ENCODE data around the gene SDC3.

The SDC3 gene

GRCh38 chr1:30895944-30896660 is 12.5 kb downstream of the SDC3 start:
- DNase-seq (ENCODE audit: low spot score), result no peak
- in situ Hi-C loops (cut with MboI; ENCODE audit: low sequenced_read_pairs, unreplicated experiment), result no loop called here
- TF ChIP-seq, protein P1, sequence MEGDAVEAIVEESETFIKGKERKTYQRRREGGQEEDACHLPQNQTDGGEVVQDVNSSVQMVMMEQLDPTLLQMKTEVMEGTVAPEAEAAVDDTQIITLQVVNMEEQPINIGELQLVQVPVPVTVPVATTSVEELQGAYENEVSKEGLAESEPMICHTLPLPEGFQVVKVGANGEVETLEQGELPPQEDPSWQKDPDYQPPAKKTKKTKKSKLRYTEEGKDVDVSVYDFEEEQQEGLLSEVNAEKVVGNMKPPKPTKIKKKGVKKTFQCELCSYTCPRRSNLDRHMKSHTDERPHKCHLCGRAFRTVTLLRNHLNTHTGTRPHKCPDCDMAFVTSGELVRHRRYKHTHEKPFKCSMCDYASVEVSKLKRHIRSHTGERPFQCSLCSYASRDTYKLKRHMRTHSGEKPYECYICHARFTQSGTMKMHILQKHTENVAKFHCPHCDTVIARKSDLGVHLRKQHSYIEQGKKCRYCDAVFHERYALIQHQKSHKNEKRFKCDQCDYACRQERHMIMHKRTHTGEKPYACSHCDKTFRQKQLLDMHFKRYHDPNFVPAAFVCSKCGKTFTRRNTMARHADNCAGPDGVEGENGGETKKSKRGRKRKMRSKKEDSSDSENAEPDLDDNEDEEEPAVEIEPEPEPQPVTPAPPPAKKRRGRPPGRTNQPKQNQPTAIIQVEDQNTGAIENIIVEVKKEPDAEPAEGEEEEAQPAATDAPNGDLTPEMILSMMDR (IDR thresholded peaks at IDR 0.05; ENCODE audit: borderline replicate concordance, control extremely low read depth, extremely low read depth, insufficient read depth, missing control alignments), result no peak

DNA sequence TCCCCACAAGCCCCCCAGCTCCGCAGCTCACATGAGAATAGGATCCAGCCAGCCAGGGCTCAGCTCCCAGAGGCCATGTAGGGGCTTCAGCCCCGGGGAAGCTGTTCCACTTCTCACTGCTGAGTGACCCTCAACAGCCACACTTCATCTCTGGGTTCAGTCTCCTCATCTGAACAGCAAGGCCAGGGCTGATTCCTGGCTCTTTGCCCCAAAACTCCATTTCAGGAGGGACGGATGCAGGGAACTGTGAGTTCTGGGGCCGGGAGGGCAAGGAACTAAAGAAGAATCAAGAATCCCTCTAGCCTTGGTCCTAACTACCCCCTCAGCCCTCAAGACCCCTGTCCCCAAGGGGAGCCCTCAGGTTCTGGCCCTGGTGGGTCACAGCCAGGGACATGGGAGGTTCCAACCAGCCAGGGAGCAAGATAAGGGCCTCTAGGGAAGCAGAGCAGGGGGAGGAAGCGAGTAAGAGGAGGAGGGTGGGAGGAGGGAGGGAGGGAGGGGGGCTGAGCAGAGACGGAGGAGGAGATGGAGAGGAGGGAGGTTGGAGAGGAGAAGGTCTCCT is 13.1 kb downstream of the SDC3 start:
- DNase-seq (ENCODE audit: low spot score), result no peak
- in situ Hi-C loops (cut with MboI; ENCODE audit: low sequenced_read_pairs, unreplicated experiment), result no loop called here
- TF ChIP-seq, protein P1 (IDR thresholded peaks at IDR 0.05; ENCODE audit: borderline replicate concordance, control extremely low read depth, extremely low read depth, insufficient read depth, missing control alignments), result no peak

- TF ChIP-seq, protein P1 (IDR thresholded peaks at IDR 0.05; ENCODE audit: borderline replicate concordance, control extremely low read depth, extremely low read depth, insufficient read depth, missing control alignments), result no peak
- in situ Hi-C loops (cut with MboI; ENCODE audit: low sequenced_read_pairs, unreplicated experiment), result no loop called here
- no peak for DNase-seq (ENCODE audit: low spot score)
Observed at GRCh38 chr1:30894508-30894973, 14.0 kb downstream of the SDC3 start.

GRCh38 chr1:30893776-30894507 is 14.6 kb downstream of the SDC3 start:
- DNase-seq (ENCODE audit: low spot score), result no peak
- TF ChIP-seq, protein P1 (IDR thresholded peaks at IDR 0.05; ENCODE audit: borderline replicate concordance, control extremely low read depth, extremely low read depth, insufficient read depth, missing control alignments), result no peak
- in situ Hi-C loops (cut with MboI; ENCODE audit: low sequenced_read_pairs, unreplicated experiment), result no loop called here

DNA sequence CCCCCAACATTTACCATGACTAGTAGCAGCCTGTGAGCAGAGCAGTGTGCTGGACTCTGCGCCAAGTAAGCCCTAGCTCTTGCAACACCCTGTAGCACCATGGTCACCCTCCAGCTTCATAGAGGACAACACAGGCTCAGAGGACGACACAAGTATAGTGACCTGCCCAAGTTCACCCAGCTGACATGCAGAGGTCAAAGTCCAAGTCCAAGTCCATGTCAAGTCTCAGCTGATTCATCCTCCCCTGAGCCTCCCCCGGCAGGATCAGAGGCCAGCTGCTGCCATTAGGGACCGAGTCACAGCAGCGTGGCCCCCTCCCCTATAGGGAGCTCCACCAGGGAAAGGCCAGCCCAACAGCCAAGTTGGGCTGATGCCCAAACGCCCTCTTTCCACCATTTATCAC is 15.9 kb downstream of the SDC3 start:
- TF ChIP-seq, protein P1 (IDR thresholded peaks at IDR 0.05; ENCODE audit: borderline replicate concordance, control extremely low read depth, extremely low read depth, insufficient read depth, missing control alignments), result no peak
- DNase-seq (ENCODE audit: low spot score), result no peak
- in situ Hi-C loops (cut with MboI; ENCODE audit: low sequenced_read_pairs, unreplicated experiment), result no loop called here

DNA sequence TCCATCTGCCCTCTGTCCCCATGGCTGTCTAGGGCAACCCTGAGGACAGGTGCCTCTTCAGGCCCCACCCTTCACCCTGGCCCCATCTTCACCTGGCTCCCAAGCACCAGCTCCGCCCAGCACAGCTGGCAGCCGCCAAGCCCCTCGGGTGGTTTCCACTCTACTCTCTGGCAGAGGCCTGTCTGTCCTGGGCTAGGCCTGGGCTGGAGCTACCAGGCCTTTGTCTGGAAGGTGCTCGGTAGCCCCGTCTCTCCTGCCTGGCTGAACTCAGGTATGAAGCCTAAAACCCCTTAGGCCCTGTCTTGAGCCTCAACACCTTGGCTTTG is 17.4 kb downstream of the SDC3 start:
- TF ChIP-seq, protein P1 (IDR thresholded peaks at IDR 0.05; ENCODE audit: borderline replicate concordance, control extremely low read depth, extremely low read depth, insufficient read depth, missing control alignments), result no peak
- DNase-seq (ENCODE audit: low spot score), result no peak
- in situ Hi-C loops (cut with MboI; ENCODE audit: low sequenced_read_pairs, unreplicated experiment), result no loop called here
